Amniotic epithelial cell (primary cell): ENCODE results near the gene ZNF326.
"Not testable (repeated sequence)": the region's sequence is repeated elsewhere in the genome, so short reads cannot be mapped to it uniquely, and the experiment has no call there.

Experiments used
- DNase-seq: peaks from one replicate; pipeline ENCODE4 v3.0.0-alpha.2; 2010; ENCODE audit warnings: low read depth

ZNF326 gene

GRCh38 chr1:89966656-89967055, 28.3 kb upstream of the ZNF326 start:
- no peak for DNase-seq

- peak; percentile 23 for DNase-seq
Observed at GRCh38 chr1:89971600-89971999, 23.3 kb upstream of the ZNF326 start.

- DNase-seq = no peak
Observed at GRCh38 chr1:89972024-89972423, 22.9 kb upstream of the ZNF326 start.

- no peak for DNase-seq
Observed at GRCh38 chr1:89973471-89974127, 21.3 kb upstream of the ZNF326 start.

- no peak for DNase-seq
Observed at GRCh38 chr1:89974256-89974655, 20.7 kb upstream of the ZNF326 start.

GRCh38 chr1:89974696-89975470, 20.0 kb upstream of the ZNF326 start:
- DNase-seq = peak; percentile 59

- no peak for DNase-seq
Observed at GRCh38 chr1:89975540-89976125, 19.3 kb upstream of the ZNF326 start.

GRCh38 chr1:89978755-89979154, 16.2 kb upstream of the ZNF326 start:
- peak; percentile 22 for DNase-seq

- no peak for DNase-seq
Observed at GRCh38 chr1:89980605-89981004, 14.3 kb upstream of the ZNF326 start.

- DNase-seq = not testable (repeated sequence)
Observed at GRCh38 chr1:89982846-89983245, 12.1 kb upstream of the ZNF326 start.

GRCh38 chr1:89984564-89985116, 10.3 kb upstream of the ZNF326 start:
- DNase-seq = not testable (repeated sequence)

GRCh38 chr1:89986020-89986419, 8.9 kb upstream of the ZNF326 start:
- DNase-seq = no peak

- DNase-seq = peak; percentile 68
Observed at GRCh38 chr1:89987159-89987819, 7.6 kb upstream of the ZNF326 start.

- no peak for DNase-seq
Observed at GRCh38 chr1:89989099-89989498, 5.8 kb upstream of the ZNF326 start.

- DNase-seq = no peak
Observed at GRCh38 chr1:89989799-89990198, 5.1 kb upstream of the ZNF326 start.

- peak; percentile 19 for DNase-seq
Observed at GRCh38 chr1:89990976-89991831, 3.7 kb upstream of the ZNF326 start.

- no peak for DNase-seq
Observed at GRCh38 chr1:89993541-89993940, 1.4 kb upstream of the ZNF326 start.

- DNase-seq = no peak
Observed at GRCh38 chr1:89994231-89994804, 592 bp upstream of the ZNF326 start.

GRCh38 chr1:89995598-89996449, 914 bp downstream of the ZNF326 start:
- DNase-seq = peak; percentile 28
